HG02623 (cell line): ENCODE data around the gene SELPLG.
"Not testable (repeated sequence)": the region's sequence is repeated elsewhere in the genome, so short reads cannot be mapped to it uniquely, and the experiment has no call there.

Experiments used
- ATAC-seq: cut with Tn5 transposase; IDR thresholded peaks from one replicate; pipeline ENCODE4 v1.9.1; 2021; ENCODE audit warnings: moderate library complexity; ENCODE audit not compliant: unreplicated experiment

SELPLG gene

DNA sequence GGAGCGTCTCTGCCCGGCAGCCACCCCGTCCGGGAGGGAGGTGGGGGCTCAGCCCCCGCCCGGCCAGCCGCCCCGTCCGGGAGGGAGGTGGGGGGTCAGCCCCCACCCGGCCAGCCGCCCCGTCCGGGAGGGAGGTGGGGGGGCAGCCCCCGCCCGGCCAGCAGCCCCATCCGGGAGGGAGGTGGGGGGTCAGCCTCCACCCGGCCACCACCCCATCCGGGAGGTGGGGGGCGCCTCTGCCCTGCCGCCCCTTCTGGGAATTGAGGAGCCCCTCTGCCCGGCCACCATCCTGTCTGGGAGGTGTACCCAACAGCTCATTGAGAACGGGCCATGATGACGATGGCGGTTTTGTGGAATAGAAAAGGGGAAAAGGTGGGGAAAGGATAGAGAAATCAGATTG, 22.6 kb upstream of the SELPLG start:
- ATAC-seq: not testable (repeated sequence)

DNA sequence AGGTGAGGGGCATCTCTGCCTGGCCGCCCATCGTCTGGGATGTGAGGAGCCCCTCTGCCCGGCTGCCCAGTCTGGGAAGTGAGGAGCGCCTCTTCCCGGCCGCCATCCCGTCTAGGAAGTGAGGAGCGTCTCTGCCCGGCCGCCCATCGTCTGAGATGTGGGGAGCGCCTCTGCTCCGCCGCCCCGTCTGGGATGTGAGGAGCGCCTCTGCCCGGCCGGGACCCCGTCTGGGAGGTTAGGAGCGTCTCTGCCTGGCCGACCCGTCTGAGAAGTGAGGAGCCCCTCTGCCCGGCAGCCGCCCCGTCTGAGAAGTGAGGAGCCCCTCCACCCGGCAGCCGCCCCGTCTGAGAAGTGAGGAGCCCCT, 22.1 kb upstream of the SELPLG start:
- ATAC-seq: not testable (repeated sequence)

DNA sequence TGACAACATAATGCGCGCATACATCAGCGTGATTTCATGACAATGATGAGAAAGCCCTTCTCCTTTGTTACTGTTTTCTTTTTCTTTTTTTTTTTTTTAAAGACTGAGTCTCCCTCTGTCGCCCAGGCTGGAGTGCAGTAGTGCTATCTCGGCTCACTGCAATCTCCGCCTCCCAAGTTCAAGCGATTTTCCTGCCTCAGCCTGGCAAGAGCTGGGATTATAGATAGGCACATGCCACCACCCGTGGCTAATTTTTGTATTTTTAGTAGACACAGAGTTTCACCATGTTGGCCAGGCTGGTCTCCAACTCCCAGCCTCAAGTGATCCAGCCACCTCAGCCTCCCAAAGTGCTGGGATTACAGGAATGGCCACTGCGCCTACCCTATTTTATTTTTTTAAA, 20.9 kb upstream of the SELPLG start:
- ATAC-seq: not testable (repeated sequence)

DNA sequence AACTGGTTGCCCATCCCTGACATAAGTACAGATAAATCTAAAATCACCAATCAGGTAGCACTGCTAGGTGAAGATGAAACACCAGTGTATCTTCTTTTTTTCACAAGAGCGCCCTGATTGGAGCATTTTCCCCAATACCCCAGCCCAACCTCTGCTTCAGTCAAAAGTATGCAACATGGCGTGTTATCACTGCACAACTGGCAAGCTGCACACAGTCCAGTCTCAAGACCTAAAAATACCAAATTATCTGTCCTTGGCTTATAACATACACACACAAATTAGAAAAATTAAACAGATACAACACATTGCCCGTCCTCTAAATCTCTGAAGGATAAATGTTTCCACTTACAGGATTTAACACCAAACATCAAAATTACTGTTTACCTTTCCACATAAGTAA, 20.2 kb upstream of the SELPLG start:
- ATAC-seq: no peak

DNA sequence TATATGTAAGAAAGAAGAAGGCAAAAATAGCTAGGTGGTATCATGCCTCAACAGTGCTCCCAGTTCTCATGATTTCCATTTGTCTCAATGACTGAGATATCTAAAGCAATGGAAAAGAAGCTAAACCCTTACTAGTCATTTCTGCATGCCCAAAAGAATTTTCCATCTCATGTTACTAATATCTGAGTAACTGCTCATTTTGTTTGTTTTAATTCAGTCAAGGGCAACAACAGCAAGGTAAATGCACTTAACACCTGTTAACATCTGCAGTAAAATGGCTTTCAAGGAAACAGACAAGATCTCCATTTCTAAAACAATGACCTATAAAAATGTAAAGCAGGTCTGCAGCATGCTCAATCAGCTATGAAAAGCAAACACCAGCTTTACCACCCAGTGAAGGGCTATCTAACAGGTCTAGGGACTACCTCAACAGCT, 19.4 kb upstream of the SELPLG start:
- no peak for ATAC-seq

DNA sequence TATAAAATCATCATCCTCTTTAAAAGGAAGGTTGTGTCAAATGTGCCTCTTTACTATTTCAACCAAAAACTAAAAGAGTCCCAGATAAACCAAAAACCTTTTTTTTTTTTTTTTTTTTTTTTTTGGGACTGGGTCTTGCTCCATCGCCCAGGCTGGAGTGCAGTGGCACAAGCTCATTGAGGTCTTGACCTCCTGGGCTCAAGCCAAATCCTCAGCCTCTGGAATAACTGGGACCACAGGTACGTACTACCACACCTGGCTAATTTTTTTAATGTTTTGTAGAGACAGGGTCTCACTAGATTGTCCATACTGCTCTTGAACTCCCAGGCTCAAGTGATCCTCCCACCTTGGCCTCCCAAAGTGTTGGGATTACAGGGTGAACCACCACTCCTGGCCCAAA, 16.4 kb upstream of the SELPLG start:
- ATAC-seq: no peak

DNA sequence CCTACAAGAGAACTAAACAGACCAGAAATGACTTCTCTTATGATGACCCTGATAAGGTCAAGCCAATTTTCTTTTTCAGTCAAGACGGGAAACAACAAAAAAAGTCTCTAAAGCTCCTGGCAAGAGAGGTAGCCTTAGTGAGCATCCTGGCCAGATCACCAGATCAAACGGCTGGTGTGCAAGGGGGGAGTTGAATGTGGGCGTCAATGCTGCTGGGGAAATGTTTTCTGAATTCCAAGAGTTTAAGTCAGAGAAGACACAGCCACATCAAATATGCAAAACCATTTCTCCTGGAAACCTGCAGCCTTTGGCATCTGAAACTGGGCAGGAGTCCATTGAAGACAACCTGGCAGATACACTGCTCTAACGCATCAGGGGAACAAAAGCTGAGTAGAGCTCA, 16.0 kb upstream of the SELPLG start:
- ATAC-seq: no peak

DNA sequence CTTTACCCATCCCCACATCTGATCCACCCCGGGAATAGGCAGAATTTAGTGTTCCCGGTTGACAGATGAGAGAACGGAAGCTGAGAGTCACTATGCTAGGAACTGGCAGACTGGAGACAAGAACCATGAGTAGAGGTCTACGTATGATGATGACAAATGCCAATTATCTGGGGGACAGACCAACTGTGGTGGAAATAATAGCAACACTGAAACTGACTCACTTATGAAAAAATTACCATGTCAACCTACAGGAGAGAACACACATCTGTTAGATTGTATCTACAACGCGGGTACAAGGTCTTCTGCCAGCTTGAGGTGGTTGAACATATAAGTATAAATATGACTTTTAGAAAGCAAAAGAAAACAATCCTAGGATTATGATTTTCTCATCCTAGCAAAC, 15.4 kb upstream of the SELPLG start:
- ATAC-seq: no peak

DNA sequence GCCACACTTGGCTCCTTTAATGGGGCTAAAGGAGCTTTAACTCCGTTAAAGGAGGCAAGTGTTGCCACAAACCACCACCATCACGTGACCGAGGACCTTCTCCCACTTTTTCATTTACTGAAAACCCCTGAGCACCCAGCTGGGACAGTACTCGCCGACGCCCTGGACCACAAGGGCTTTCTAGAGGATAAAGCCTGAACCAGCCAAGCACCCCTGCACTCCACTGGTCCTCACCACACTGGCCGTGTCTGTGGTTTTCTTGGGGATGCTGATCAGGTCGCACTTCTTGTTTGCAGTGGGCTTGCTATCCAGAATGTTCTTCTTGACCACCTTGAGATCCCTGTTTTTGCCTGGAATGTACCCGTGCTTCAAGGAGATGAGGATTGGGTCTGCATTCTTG, 14.7 kb upstream of the SELPLG start:
- ATAC-seq: no peak

DNA sequence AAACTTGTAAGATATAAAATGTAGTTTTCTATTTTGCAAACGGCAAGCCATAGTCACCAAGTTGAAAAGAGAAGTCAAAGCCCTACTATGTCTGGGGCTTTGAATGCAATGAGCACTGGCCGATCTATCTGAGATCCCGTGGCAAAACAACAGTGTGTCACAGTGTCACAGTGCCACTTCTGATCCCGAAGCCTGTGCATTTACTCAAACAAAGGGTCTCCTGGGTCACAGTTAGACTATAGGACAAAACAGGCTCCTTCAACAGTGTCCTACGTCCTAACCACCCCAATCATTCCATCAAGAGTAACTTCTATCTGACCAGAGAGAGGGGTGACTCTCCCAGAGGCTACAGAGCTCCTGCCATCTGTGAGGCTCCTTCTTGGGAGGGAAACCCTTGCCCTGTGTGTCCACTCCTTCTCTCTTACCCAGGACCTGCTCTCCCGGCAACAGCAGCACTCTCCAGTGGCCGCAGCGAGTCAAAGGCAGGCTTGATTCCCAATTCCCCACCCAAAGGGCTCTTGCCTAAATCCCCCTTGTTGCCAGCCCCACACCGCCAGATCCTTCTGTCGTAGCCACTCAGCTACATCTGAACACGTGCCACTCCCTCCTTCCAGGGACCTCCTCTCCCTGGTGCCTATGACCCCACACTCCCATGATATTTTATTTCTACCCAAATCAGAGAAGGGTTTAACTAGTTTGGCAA, 14.0 kb upstream of the SELPLG start:
- ATAC-seq: no peak

DNA sequence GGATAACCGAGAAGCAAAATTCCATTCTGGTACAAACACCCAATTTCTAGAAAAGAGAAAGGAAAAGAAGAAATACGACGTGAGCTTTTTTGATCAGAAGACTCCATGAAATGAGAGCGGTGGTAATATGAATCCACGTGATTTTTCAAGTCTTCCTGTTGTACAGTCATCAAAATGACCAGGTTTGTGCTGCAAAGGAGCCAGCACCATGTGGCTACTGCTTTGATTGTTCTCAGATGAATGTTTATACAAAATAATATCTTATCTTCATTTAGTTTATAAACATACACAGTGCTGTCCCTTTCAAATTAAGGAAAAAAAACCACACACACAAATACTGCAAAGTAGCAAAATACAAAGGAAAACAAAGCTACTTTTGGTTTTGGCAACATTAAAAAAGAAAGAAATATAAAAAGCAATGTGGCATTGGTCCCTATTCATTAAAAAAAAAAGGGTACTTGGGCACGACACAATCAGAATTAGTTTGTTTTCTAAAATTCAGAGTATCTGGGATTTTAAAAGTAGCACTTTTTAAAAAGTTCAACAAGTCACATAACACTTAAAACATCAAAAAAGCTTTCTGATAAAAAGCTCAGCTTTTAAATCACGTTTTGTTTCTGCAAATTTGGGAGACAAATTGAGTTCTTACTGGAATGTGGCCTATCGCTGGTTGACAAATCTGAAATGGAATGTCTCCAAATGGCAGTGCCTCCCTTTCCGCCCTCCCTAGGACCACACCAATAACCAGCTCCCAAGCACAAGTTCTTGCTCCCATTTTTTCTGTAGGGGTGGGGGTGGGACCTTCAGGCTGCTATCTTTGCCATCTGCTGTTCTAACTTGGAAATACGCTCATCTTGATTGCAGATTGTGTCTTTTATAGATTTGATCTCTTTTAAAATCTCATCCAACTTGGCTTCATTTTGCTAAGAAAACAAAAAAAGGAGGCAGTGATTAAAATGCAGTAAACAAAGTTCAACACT, 13.2 kb upstream of the SELPLG start:
- ATAC-seq: no peak

DNA sequence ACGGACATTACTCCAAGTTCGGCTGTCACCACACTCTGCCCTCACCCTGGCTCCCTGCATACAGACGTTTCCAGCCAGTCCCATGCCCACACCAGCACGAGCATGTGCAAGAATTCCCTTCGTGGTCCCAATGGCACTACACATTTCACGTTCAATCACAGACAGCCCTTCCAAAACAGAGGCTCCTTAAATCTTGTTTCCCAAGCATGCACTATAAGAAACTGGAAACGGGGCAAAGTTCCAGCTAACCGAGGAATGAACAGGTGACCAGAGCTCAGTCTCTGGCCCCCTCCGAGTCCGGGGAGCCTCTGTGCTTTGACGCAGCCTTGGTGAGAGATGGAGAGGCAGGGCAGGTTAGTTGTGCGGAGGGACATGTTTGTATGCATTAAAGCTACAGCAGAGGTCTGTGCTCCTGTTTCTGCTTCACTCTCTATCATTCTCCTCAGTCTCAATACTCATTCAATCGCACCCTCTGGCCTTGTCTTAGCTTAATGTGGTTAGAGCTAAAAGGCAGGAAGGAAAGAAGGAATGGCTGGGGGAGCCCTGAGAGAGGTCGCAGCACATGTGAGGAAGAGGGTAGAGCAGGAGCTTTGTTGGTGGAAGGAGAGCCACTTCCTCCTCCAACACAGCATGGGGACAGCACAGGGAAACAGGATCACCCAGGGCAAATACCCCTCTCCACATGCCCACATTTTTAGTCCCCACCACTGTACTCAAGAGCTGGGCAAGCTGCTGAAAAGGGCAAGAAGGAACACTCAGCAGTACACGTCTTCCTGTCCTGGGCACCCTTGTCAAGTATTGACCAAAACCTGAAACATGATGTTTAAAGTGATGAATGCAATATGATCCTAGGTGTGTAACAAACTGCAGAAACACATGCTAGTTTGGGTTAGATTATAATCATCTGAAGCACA, 12.2 kb upstream of the SELPLG start:
- no peak for ATAC-seq

DNA sequence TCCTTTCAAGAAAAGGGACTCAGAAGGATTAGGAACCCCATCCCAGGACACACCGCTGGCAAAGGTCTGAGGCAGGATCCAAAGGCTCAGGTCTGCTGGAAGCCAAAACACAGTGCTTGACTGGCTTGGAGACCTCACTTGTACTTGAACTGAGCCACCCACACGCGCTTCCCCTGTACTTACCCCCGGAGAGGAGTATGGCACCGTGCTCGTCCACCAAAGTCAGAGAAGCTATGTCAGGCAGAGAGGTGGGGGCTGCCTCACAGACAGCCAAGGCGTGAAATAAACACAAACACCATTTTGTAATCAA, 11.1 kb upstream of the SELPLG start:
- no peak for ATAC-seq

DNA sequence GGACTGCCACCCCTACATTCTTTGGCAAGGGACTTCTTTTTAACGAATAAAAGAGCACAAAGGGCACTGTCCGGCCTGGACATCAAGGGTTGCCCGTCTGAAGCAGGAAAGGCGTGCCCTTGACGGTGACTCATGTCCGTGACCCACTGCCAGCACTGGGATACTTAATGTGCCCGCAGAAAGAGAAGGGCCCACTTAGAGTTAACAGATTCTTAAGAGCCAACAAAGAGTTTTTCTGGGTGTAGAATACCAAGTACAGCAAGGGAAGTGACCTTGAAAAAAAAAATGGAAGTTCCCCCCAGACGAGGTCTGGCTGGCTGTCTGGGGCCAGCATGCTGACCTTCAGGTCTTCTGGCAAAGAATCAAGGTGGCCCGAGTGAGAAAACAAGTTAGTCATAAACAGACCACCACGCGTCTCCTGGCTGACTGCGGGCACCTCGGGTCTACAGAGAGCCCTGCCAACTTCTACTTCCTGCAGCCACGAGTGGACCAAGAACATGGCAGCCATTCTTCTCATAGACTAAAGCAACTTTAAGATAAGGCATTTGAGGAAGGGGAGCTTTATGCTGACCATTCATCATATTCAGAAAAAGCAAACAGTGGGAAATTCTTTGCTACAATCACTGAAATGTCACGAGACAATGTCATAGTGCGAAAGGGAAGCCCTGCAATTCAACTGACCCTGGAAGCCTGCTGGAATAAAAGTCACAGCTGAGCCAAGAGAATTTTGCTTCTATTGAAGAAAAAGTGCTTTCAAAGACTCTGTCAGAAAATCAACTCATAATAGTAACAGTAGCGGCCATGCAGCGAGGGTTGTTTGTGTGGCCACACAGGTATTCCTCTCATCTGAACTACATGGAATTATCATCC, 10.5 kb upstream of the SELPLG start:
- ATAC-seq: no peak

DNA sequence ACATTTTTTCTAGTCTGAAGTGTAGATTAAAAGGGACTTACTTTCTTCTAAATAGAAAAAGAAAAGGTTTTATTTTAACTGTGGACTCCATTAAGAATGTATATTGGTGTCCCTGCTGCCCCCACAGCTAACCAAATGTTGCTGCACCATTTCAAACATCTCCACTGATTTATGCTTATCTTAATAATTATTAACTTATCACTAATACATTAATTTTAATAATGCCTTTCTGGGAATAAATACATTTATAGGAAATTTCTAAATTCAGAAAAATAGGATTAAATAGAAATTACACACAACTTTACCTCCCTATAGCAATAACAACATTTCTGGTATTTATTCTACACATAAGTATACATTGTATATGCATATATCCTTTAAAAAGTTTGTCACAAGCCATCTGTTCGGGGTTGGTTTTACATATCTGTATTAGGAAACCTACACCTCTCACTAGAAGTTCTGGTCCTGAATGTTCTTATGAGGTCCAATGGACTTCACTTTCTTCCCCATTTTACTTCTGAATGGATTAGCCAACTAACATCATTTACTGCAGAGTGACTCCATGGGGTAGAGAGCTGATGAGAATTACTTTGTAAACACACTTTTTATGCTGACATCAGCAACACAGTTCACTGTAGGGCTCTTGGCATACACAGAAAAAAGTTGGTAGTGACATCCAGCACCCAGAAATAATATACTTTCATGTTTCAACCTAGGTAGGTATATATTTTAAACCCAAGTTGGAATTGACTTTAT, 9.4 kb upstream of the SELPLG start:
- ATAC-seq: no peak

DNA sequence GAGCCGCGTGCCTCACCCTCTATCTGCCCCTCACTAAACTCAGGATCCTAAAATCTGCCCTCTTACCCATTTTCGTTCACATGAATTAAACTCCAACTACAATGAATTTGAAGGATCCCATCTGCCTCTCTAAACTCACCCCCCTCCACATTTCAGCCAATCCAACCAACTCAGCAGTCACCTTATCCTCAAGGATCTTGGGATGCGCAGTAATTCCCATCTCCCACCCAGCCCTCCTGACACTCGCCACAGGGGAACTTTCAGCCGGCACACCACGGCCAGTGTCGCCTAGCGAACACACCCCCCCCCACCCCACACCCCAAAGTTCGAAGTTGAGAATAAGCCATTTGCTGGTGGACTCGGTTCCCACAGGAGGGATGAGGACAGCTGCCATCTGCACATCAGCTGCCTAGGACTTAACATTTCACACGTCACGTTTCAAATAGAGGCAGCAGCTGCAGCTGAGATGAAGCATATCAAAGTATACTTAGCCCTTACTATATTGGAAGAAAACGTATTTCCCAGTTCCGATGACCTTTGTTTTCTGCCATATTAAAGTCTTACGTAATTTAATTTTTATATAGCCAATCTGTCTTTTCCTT, 8.7 kb upstream of the SELPLG start:
- ATAC-seq: no peak

DNA sequence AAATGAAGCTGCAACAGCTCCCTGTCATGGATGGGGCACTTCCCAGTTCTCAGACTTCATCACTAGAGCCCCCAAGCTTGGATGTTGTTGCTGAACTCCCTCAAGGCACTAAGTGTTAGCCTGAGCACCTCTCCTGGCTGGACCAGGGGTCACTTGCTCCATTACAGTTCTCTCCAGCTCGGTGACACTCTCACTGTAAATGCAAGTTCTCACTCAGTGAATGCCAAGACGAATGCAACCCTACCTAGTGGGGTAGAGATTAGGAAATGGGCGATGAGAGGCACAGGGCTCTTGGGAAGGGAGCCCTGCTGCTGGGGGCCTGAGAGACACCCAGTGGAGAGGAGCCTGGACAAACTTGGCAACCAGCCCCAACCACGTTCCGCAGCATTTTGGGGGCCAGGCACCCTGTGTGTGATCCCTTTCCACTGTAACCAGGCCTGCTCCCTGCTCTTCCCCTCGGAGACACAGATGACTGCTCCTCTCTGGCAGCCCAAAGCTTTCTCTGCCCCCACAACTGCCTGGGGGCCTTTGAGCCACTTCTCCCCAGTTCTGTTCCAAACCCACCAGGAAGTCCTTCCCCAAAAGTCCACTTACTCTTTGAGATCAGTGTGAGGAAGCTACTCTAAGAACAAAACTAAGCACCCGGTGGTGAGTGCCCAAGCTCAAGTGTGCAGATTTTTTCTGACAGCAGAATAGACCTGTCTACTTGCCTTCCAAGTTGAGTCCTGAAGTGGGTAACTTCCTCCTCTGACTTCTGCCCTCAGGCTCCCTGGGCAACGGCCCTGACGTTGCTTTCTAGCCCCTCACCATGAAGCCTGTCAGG, 8.0 kb upstream of the SELPLG start:
- ATAC-seq: no peak

DNA sequence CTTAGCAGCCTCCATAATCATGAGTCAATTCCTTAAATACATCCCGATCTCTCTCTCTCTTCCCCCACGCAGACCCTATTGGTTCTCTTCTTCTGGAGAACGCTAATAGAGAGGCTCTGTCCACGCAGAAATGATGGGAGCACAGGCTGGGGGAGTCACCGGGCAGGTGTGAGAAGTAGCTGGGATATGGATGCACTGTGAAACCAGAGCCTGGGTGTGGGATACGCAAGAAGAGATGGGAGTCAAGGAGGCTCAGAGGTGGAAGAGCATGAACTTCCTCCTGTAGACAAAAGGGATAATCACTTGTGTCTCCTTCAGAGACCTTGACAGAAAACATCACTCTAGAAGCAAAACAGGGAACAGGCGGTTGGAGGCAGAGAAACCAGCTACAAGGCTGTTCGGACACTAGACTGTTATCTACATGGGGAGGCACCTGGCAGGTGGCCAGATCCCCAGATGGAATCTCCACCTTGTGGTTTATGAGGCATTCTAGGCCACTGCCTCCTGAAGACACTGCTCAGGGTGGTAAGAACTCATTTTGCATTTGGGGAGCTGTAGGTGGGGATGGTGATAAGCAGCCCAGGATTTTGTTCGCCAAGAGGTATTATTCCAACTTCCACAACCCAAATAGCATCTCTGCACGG, 7.2 kb upstream of the SELPLG start:
- ATAC-seq: no peak
